HL-60/S4 treated with retinoic acid at 250 ng/mL for 4 days and 3 days (cell line): ENCODE results near the gene CD86.

Experiments used
- in situ Hi-C: fragments of 300-500 bp; cut with MboI; formaldehyde crosslinking; loops from 2 replicates; pipeline ENCODE4 v1.7.0; 2022; ENCODE audit warnings: low sequenced_read_pairs

CD86 gene

GRCh38 chr3:122088531-122088930, 33.4 kb downstream of the CD86 start:
- in situ Hi-C loops = loop anchor here (25.0 kb wide), 1 partner anchor 551 kb away; the partner anchor contains the start of gene POLQ

GRCh38 chr3:122091602-122092295, 36.6 kb downstream of the CD86 start:
- in situ Hi-C loops = loop anchor here (25.0 kb wide), 1 partner anchor 554 kb away; the partner anchor contains the start of gene POLQ

- in situ Hi-C loops = loop anchor here (25.0 kb wide), 1 partner anchor 555 kb away; the partner anchor contains the start of gene POLQ
These were observed 37.5 kb downstream of the CD86 start for GRCh38 chr3:122092460-122093165.

- in situ Hi-C loops = loop anchor here (25.0 kb wide), 1 partner anchor 557 kb away; the partner anchor contains the start of gene POLQ
These were observed 39.0 kb downstream of the CD86 start for GRCh38 chr3:122094125-122094524.

- in situ Hi-C loops = loop anchor here (25.0 kb wide), 1 partner anchor 557 kb away; the partner anchor contains the start of gene POLQ
These were observed 39.5 kb downstream of the CD86 start for GRCh38 chr3:122094693-122095092.

GRCh38 chr3:122097141-122097540, 42.0 kb downstream of the CD86 start:
- in situ Hi-C loops = loop anchor here (25.0 kb wide), 1 partner anchor 560 kb away; the partner anchor contains the start of gene POLQ

GRCh38 chr3:122098611-122099010, 43.4 kb downstream of the CD86 start:
- in situ Hi-C loops = loop anchor here (25.0 kb wide), 1 partner anchor 561 kb away; the partner anchor contains the start of gene POLQ

GRCh38 chr3:122099255-122099654, 44.1 kb downstream of the CD86 start:
- in situ Hi-C loops = loop anchor here (25.0 kb wide), 1 partner anchor 562 kb away; the partner anchor contains the start of gene POLQ

GRCh38 chr3:122100083-122100482, 44.9 kb downstream of the CD86 start:
- in situ Hi-C loops = loop anchor here (10.0 kb wide), 1 partner anchor 165 kb away; no protein-coding TSS in a partner anchor

- in situ Hi-C loops = loop anchor here (10.0 kb wide), 1 partner anchor 164 kb away; no protein-coding TSS in a partner anchor
These were observed 45.7 kb downstream of the CD86 start for GRCh38 chr3:122100591-122101463.

- in situ Hi-C loops = loop anchor here (10.0 kb wide), 1 partner anchor 163 kb away; no protein-coding TSS in a partner anchor
These were observed 46.5 kb downstream of the CD86 start for GRCh38 chr3:122101646-122102045.

GRCh38 chr3:122102191-122102935, 47.2 kb downstream of the CD86 start:
- in situ Hi-C loops = loop anchor here (10.0 kb wide), 1 partner anchor 162 kb away; no protein-coding TSS in a partner anchor

- in situ Hi-C loops = loop anchor here (10.0 kb wide), 1 partner anchor 161 kb away; no protein-coding TSS in a partner anchor
These were observed 48.8 kb downstream of the CD86 start for GRCh38 chr3:122103821-122104514.

GRCh38 chr3:122104515-122105194, 49.5 kb downstream of the CD86 start:
- in situ Hi-C loops = loop anchor here (10.0 kb wide), 1 partner anchor 160 kb away; no protein-coding TSS in a partner anchor

- in situ Hi-C loops = loop anchor here (10.0 kb wide), 1 partner anchor 159 kb away; no protein-coding TSS in a partner anchor
These were observed 50.5 kb downstream of the CD86 start for GRCh38 chr3:122105626-122106025.

GRCh38 chr3:122107171-122107570, 52.0 kb downstream of the CD86 start:
- in situ Hi-C loops = loop anchor here (10.0 kb wide), 1 partner anchor 158 kb away; no protein-coding TSS in a partner anchor

GRCh38 chr3:122111974-122112373, 56.8 kb downstream of the CD86 start:
- in situ Hi-C loops = no loop called here

- in situ Hi-C loops = no loop called here
These were observed 57.6 kb downstream of the CD86 start for GRCh38 chr3:122112754-122113153.
